ENCODE results near the gene NPAS3.
"Not testable (repeated sequence)": the region's sequence is repeated elsewhere in the genome, so short reads cannot be mapped to it uniquely, and the experiment has no call there.

The NPAS3 gene

DNA sequence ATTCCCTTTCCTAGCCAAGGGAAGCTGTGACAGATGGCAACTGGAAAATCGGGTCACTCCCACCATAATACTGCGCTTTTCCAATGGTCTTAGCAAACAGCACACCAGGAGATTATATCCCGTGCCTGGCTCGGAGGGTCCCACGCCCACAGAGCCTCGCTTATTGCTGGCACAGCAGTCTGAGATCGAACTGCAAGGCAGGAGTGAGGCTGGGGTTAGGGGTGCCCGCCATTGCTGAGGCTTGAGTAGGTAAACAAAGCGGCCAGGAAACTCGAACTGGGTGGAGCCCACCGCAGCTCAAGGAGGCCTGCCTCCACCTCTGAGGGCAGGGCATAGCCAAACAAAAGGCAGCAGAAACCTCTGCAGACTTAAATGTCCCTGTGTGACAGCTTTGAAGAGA, 149.6 kb downstream of the NPAS3 start:
- not testable (repeated sequence) for DNase-seq

GRCh38 chr14:33098016-33098415, 159.3 kb downstream of the NPAS3 start:
- no peak for DNase-seq

GRCh38 chr14:33103489-33103888, 164.8 kb downstream of the NPAS3 start:
- DNase-seq = no peak

- DNase-seq = no peak
These were observed 165.3 kb downstream of the NPAS3 start for GRCh38 chr14:33103966-33104365.

DNA sequence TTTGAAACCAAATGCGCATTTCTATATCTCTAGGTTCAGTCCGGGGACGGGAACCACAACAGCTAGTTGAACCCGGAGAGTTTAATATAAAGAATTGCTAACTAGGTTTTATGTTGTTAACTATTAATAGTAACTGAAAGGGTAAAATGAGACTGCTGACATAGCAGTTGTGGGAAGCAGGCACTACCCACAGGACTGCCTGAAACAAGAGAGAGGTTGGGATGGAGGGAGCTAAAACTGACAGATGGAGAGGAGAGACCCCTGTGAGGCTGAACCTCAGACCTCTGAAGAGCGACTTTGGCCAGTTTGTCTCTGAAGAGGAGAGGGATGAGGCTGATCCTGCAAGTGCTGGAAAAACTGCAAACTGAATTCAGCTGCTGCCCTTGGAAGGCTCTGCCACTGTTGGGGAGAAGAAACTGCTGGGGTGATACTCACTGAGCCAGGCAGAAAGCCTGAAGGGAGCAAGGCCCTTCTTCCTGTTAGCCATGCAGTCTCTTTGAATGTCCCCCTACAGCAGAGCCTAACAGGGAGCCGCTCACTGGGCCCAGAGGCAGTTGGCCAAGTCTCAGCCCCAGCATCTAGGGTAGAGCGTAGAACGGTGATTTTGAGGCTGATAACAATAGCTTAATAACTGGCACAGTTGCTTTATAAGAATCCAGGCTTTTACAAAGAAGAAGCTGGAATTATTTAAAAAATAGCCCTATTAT, 172.2 kb downstream of the NPAS3 start:
- no peak for DNase-seq

- DNase-seq = no peak
These were observed 175.7 kb downstream of the NPAS3 start for GRCh38 chr14:33114331-33114730.

- no peak for DNase-seq
These were observed 180.0 kb downstream of the NPAS3 start for GRCh38 chr14:33118668-33119067.

GRCh38 chr14:33120341-33120740, 181.7 kb downstream of the NPAS3 start:
- no peak for DNase-seq

GRCh38 chr14:33120966-33121365, 182.3 kb downstream of the NPAS3 start:
- no peak for DNase-seq

DNA sequence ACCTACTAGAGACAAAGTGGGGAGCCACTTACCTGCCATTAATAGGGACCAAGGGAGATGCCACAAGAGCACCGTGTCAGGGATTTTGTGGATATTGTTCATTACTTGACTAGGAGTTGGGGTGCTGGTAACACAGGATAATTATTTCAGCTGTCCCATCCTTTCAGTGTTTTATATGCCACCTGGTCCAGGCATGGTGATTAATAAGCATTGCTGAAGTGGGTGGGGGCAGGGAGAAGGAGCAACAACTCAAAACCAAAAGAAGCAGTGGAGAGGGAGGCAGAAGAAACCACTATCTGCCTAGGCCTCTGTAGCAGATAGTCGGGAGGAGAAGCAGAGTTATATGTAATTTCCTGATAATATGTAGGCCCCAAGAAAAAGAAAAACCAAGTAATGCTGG, 184.6 kb downstream of the NPAS3 start:
- DNase-seq = no peak

DNA sequence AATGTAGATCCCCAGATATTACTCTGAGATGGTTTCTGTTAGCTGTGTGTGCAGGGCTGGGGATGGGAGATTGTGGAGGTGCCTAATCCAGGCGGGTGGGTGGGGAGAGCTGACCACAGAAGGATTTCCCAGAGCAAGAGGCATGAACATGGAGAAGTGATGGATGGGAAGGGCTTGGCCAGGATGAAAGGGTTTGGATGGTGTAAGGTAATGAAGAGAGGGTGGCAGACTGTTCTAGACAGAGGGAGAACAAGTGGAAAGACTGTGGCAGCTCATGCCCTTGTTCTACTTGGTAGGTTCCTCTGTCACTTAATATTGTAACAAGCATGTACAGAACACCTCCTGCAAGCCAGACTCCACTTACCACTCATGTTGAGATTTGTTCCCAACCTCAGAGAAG, 187.8 kb downstream of the NPAS3 start:
- DNase-seq = no peak

- no peak for DNase-seq
These were observed 188.9 kb downstream of the NPAS3 start for GRCh38 chr14:33127531-33127930.

- DNase-seq = no peak
These were observed 193.1 kb downstream of the NPAS3 start for GRCh38 chr14:33131801-33132200.

DNA sequence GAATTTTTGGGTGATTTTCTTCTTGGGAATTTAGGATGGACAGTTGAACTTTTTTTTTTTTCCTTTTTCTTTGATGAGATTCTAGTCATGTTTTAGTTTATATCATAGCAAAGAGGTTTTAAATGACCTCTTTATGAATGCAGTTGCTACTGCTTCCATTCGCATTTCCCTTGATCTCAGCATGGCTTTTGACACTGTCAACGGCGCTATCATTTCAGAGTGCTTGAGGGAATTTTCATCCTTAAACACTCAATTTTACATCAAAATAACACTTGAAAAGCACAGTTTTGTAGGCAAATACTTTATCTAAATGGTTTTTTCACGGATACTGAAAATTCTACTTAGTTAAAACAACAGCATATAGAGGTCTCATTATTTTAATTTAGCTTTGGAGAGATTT, 195.5 kb downstream of the NPAS3 start:
- no peak for DNase-seq

- DNase-seq = no peak
These were observed 196.3 kb downstream of the NPAS3 start for GRCh38 chr14:33134975-33135374.

DNA sequence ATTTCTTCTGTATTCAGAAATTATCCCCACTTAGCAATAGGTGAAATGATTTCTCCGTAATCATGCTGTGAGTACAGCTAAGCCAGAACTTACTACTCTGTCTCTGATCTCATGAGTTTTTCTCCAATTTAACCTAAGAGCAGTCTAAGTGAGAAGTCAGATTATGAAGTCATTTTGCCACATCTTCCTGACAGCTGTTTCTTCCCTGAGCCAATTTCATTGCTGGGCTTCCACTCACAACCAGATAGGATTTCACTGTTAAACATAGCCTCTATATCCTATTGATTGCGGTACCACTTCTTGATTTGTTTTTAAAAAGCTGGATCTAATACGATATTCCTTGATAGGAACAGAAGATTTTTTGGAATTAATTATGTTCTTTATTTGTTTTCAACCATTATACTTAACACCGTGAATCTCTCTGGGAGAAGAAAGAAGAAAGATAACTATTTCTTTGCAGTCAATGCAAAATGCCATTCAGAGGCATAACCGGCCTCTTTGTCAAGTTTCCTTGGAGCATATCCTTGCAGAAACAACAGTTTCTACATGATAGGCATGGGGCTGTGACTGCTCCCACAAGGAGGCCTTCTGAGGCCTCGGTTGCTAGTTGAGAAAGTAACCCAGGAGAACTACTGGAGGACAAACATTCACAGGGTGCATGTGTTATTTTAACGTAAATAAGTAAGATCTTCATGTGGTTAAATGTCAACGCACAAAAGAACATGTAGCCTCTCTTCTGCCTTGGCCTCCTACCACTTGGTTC, 212.2 kb downstream of the NPAS3 start:
- no peak for DNase-seq

GRCh38 chr14:33163109-33163508, 224.4 kb downstream of the NPAS3 start:
- no peak for DNase-seq

DNA sequence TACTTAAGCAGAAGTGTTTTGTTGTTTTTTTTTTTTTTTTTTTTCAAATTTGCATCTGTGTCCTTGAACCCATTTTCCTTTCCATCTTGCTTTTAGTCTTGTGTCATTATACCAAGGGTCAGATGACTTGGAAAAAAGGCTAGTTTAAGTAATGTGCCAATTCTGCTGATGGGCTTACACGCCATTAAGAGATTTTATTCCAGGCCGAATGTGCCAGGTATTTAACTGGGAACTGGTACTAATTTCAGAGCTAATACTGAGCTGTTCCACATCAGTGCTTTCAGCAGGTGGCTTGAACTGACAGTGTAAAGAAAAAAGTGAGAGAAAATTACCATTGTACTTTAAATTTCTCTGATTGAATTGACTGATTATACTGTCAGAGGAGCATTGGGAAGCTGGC, 224.9 kb downstream of the NPAS3 start:
- no peak for DNase-seq

GRCh38 chr14:33165144-33165925, 226.7 kb downstream of the NPAS3 start:
- no peak for DNase-seq

DNA sequence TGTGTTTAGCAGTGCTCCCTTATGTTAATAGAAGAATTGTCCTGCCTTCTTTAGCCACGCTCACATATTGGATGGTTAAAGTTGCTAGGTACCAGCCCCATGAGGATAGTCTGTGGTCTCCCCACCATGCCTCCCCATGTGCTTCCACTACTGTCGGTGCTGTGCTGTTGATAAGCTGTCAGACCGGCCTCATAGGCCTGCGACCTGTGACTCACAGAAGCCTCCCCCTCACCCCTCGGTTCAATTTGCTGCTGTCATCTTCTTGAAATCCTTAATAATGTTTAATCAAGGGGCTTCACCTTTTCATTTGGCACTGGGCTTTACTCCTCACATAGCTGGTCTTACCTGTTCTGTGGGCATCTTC, 227.2 kb downstream of the NPAS3 start:
- no peak for DNase-seq

GRCh38 chr14:33175951-33176350, 237.3 kb downstream of the NPAS3 start:
- DNase-seq = no peak

GRCh38 chr14:33184587-33184986, 245.9 kb downstream of the NPAS3 start:
- DNase-seq = no peak

GRCh38 chr14:33186656-33187055, 248.0 kb downstream of the NPAS3 start:
- DNase-seq = no peak

DNA sequence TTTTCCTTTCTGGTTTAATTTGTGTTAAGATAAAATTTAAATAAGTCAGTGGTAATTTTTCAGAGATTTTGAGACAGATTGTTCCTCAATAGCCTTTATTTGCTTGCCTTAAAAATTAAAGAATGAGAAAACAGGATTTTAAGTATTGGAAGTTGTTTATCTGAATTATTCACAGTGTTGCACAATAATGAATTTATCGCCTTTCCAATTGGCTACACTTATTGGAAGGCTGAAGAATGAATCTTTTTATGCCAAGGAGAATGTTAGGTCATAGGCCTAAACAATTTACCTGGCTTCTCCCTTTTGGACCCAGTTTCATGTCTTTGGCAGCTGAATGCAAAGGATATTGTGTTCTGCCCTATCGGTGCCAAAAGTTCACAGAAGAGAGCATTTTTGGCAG, 250.2 kb downstream of the NPAS3 start:
- DNase-seq = no peak

Measured in activated naive CD4-positive, alpha-beta T cell treated with Interleukin-2 at 50 U/mL for 16 hours (primary cell).